Fibroblast of skin of right quadriceps (primary cell): ENCODE data around the gene ADAMTSL1.

ENCODE experiments used
- DNase-seq: peaks from one replicate; pipeline ENCODE4 v3.0.0-alpha.2; 2013

ADAMTSL1 gene

GRCh38 chr9:18707061-18707461, 233.1 kb downstream of the ADAMTSL1 start:
- DNase-seq: peak; percentile 57

DNA sequence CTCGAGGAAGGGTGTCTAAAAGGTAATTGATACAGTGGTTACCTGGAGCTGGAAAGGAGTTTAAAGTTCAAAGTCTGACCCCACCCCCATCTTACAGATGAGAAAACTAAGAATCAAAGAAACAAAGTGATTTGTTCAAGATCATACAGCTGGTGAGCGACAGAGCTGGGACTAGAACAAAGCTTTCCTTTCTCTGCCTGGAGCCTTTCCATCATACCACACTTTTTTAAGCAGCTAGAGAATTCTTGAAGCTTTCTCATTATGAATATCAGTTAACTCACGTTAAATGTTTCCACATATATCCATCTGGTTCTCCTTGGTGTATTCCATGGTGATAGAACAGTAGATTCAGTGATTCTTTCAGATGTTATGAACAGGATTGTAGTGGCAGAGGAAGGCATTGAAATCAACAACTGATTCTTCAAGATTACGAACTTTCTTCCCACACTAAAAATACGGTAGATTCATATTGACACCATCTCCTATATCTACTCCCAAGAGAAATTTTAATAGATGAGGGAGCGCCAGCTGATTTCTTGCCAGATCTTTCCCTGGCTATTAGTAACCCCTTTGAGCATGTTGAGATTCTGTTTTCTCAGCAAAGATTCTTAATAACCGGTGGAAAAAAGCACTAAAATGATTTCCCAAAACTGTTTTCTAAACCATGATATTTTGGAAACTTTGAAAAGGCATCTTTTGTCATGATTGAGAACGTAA, 233.7 kb downstream of the ADAMTSL1 start:
- DNase-seq: no peak

GRCh38 chr9:18708429-18708828, 234.5 kb downstream of the ADAMTSL1 start:
- DNase-seq: no peak

DNA sequence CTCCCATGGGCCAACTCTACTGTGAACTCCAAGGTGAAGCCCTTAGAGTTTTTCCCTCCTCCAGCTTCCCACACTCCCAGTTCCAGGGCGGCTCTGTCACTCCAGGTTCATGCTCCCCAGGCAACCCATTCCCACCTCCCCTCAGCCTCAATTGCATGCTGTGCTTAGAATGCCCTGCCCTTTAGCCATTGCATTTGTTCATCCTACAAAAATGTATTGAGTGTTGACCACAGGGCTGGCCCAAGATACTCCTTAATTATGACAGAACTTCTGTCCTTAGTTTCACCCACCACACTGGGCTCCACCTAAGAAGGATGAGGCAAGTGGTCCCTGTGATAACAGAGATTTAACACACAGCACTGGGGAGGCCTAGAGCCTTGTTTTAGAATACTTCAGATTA, 236.1 kb downstream of the ADAMTSL1 start:
- DNase-seq: no peak

DNA sequence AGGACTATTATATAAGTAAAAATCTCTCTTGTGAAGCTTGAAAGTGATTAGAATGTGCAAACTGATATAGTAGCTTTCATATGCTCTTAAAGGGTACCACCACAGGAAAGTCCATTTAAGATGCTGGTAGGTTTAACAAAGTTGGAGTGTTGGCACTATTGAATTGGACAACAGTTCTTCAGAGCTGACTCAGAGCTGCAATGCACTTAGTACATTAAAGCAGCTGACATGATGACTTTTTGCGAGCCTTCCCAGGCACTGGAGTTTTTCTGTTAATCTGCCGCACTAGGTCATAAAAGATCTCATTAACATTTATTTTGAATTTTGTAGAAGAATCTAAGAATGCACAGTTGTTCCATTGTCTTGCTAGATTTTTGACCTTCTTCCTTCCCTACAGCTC, 243.8 kb downstream of the ADAMTSL1 start:
- DNase-seq: no peak

GRCh38 chr9:18718393-18718792, 244.4 kb downstream of the ADAMTSL1 start:
- no peak for DNase-seq

DNA sequence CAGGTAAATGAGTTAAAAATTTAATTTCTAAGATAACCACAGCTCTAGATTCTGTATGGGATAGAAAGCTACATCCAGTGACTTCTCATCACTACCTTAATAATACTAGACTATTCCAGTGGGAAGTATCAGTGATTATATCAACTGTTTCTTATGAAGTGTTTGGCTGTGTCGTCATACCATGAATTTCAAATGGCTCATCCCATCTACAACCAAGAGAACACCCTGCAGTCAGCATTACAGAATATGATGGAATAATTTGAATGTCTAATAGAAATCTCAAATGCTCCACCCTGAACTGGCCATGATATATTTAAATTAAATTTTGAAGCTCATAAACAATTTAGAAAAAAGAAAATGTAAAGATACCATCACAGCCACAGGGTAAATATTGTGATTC, 245.0 kb downstream of the ADAMTSL1 start:
- DNase-seq: no peak

DNA sequence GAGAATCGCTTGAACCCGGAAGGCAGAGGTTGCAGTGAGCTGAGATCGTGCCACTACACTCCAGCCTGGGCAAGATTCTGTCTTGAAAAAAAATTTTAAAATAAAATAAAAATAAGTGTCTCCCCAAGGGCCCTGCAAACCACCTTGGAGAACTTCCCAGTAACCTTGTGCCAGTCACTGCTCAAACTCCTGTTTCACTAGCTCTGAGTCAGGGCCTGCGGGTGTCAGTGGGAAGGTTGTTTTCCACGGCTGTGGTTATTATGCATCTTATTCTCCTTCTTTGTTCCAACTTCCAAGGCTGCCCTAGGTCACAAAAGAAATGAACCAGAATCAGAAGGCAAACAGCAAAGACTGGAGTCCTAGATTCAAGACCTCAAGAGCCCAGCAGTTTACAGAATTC, 246.7 kb downstream of the ADAMTSL1 start:
- DNase-seq: peak; percentile 44

DNA sequence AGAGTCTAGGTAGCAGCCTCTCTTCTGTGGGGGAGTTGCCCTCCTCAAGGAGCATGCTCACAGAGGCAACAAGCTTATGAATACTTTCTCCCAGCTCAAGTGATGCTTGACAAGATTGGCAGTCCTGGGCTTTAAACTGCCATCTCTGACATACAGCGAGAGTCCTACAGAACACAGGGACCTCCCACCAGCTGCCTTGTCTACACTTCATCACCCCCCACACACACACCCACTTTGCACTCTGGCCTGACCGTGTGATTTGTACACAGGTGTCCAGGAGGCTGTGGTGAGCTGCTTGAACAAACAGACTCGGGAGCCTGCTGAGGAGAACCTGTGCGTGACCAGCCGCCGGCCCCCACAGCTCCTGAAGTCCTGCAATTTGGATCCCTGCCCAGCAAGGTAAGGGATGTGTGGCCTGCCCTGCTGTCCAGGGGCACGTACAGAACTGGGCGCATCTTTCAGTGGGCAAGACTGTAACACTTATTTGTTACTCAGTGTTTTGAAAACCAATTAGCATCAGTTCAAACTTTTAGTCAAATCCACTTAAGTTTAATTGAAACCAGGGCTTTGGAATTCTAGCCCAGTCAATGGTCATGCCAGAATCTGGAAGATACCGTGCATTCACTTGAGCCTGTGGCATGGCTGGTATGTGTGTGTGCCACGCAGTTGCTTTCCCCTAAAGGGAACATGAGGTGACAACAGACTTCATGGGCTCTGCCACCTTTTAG, 247.5 kb downstream of the ADAMTSL1 start:
- DNase-seq: no peak

DNA sequence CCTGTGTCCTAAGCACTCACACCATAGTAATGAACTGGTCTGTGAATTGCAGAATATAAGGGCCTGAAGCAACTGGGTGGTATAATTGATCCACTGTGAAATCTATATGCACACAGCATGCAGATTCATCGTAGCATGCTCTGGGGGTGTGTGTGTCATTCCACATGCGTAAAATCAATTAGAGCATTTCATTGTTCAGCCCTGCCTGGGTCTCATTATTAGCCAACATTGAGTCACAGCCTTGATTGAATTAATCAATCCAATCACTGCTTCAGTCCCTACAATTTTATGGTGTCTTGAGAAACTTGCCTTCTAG, 248.0 kb downstream of the ADAMTSL1 start:
- no peak for DNase-seq

GRCh38 chr9:18722882-18723281, 248.9 kb downstream of the ADAMTSL1 start:
- DNase-seq: no peak

DNA sequence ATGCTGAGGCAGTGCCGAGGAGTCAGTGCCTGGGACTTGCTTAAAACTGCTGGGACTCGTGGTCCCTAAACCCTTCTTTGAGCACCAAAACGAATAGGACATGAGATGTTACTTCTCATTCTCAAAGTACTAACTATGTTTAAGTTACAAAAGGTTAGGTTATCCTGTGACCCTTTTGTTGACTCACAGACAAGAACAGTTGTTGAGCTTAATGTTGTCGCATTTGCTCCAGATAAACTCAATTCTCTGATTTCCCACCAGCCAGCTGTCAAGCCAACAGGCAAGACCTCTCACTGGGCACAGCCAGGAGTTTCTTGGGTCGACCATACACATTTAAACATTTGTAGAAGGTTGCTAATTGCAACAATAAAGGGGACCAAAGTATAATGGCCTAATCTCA, 249.4 kb downstream of the ADAMTSL1 start:
- DNase-seq: no peak

- DNase-seq: peak; percentile 90
These were observed 252.6 kb downstream of the ADAMTSL1 start for GRCh38 chr9:18726546-18726945.

- DNase-seq: no peak
These were observed 254.0 kb downstream of the ADAMTSL1 start for GRCh38 chr9:18727904-18728303.

DNA sequence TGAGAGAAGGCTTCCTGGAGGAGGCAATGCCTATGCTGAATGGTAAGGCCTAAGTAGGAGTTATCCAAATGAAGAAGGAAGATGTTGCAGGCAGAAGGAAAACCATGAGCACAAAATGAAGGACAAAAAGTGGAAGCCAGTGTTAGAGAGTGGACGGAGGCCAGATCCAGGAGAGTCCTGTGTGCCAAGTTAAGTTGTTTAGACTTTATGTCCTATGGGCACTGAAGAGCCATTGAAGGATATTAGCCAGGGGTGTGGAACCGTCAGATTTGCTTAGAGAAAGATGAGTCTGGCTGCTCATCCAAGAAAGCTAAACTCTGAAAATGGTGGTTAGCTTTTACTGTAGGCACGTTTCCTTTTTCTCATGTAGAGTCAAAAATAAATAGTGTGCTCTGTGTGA, 254.7 kb downstream of the ADAMTSL1 start:
- no peak for DNase-seq

- no peak for DNase-seq
These were observed 256.3 kb downstream of the ADAMTSL1 start for GRCh38 chr9:18730241-18730640.

DNA sequence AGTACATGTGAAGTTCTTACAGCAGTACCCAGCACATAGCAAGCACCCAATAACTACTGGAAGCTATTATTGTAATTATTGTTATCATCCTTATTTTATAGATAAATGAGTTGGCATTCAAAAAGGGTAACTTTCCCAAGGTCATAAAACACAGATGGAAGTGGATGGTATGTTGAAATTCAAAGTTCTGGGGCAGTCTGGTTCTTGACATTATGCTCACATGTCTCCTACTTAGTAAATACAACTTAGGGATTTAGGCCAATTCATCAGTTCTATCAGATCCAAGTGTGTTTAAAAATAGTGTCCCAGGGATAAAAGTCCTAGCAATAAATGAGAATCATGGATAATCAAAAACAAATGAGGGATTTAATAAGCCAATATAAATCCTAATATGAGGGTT, 265.2 kb downstream of the ADAMTSL1 start:
- no peak for DNase-seq

DNA sequence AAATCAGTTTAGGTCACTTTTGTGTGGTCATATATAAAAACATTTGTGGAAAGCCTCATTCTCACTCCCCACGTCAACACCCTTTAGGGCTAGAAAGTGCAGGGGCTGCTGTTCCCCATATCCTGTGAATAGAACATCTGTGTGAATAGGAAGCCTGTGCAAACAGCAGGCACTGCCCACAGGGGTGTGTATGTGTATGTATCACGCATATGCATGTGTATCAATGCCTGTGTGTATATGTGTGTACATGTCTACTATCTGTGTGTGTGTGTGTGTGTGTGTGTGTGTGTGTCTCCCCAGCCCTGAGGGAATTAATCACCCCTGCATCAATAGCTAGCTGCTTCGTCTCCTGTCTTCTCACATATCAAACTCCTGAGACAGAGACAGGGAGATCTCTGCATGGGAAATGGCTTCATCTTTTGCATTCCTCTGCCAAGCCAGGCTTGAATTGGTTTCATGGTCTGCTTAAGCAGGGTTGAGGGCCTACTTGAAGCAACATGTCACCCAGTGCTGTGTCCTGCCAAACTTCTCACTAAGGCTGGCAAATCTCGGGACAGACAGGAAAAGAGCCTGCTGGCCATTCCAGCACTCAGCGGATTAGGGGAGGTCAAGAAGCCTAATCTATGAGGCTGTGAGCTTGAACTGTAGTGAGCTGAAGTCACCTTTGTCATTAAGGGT, 265.8 kb downstream of the ADAMTSL1 start:
- no peak for DNase-seq

GRCh38 chr9:18741359-18741758, 267.4 kb downstream of the ADAMTSL1 start:
- no peak for DNase-seq

GRCh38 chr9:18741945-18742344, 268.0 kb downstream of the ADAMTSL1 start:
- DNase-seq: peak; percentile 79

DNA sequence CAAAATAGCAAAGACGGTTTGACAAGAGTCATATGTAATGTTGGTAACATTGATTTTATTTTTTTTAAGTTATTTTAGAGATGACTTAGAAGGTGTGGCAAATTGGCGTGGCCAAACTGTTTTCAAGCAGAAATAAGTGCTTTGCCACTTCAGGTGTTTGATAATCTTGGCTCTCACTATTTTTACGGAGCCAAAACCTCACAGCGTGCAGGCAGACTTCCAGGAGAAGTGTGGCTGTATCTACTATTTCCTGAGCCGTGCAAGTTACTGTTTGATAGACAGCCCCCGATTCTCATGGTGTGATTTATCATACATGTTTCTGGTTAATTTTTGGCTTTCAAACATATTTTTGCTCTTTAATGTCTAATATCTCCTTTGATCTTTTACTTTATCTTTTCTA, 269.5 kb downstream of the ADAMTSL1 start:
- no peak for DNase-seq

GRCh38 chr9:18743971-18744370, 270.0 kb downstream of the ADAMTSL1 start:
- peak; percentile 66 for DNase-seq

GRCh38 chr9:18745710-18746109, 271.8 kb downstream of the ADAMTSL1 start:
- DNase-seq: no peak

DNA sequence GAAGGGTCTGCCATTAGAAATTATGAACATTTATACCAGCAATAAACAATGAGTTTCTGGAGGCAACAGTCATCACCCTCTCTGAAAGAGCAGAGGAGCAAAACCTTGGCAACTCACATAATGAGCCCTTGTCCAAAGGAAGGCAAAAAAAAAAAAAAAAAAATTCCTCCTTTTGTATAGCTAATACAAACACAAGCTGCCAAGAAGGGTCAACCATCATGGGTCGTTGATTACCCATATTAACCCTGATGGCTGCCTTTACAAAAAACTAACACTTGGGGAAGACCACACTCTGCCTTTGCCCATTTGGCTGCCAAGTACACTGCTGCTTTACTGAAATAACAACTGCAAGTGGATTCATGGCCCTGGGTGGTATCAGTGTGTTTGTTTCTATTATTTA, 272.7 kb downstream of the ADAMTSL1 start:
- DNase-seq: no peak
